Breast epithelium (tissue), 4 donors: ENCODE data around the gene NKD2. TPM values are rescaled to one million over a fixed set of nuclear protein-coding genes. Genes with fewer than 3 reads are reported as not detected.
A peak's percentile ranks its signal among the peaks of the same experiment; 100 is the strongest.

Source experiments
- DNase-seq, 2 donors: peaks; one replicate each; pipeline ENCODE4 v3.0.0-alpha.2; 2019; ENCODE audit warnings: low spot score in 2 of 2
- H3K27ac ChIP-seq, 2 donors: fragments of 200-600 bp; sonication (generic) in 1 of 2; one replicate each; pipeline ENCODE4 v1.5.1; 2016 to 2019; ENCODE audit warnings: mild to moderate bottlenecking in 1 of 2
- H3K27me3 ChIP-seq, 2 donors: fragments of 200-600 bp; sonication (generic) in 1 of 2; one replicate each; pipeline versions ENCODE4 v1.5.1 to v1.6.0; 2017 to 2019; ENCODE audit warnings: control low read depth in 1 of 2, mild to moderate bottlenecking in 1 of 2
- H3K36me3 ChIP-seq: fragments of 200-600 bp; one replicate; pipeline ENCODE4 v1.5.1; 2019
- H3K4me1 ChIP-seq, 2 donors: fragments of 200-600 bp; sonication (generic); one replicate each; pipeline ENCODE4 v1.5.1; 2016 to 2019; ENCODE audit warnings: control low read depth in 1 of 2
- H3K4me3 ChIP-seq, 3 donors: fragments of 200-600 bp; sonication (generic); 1 replicate in 2 of 3; 2 replicates in 1 of 3; pipeline ENCODE4 v1.5.1; 2016 to 2019; ENCODE audit warnings: mild to moderate bottlenecking in 3 of 3, moderate library complexity in 2 of 3
- H3K9me3 ChIP-seq, 2 donors: fragments of 200-600 bp; sonication (generic) in 1 of 2; one replicate each; pipeline ENCODE4 v1.5.1; 2016 to 2019; ENCODE audit warnings: control low read depth in 1 of 2
- POLR2A ChIP-seq: fragments of 450-650 bp; IDR thresholded peaks from one replicate; pipeline ENCODE4 v1.6.1; 2016; ENCODE audit warnings: antibody characterized with exemption, mild to moderate bottlenecking, moderate library complexity
- POLR2AphosphoS5 ChIP-seq, 3 donors: sonication (generic); formaldehyde crosslinking; IDR thresholded peaks; one replicate each; pipeline ENCODE4 v1.6.1; 2017; ENCODE audit warnings: antibody characterized with exemption in 3 of 3
- intact Hi-C: fragments of 100-400 bp; cut with DNase I; formaldehyde crosslinking; loops from one replicate; pipeline ENCODE4 v1.15.1; 2023; ENCODE audit warnings: low total_unique reads
- total RNA-seq, 3 donors: library from RNA; depleted of rRNA; stranded (reverse); fragments of >200 nt; gene quantifications; one replicate each; pipeline ENCODE4 v1.1.0, GENCODE V29; 2016
- TF ChIP-seq, protein P1 (sequence below), 3 donors: fragments of 450-650 bp; IDR thresholded peaks; one replicate each; pipeline ENCODE4 v1.5.1; 2016 to 2017; ENCODE audit warnings: antibody characterized with exemption in 3 of 3, mild to moderate bottlenecking in 3 of 3, moderate library complexity in 3 of 3

NKD2 gene
- total RNA-seq, 3 donors from 2014 or later: 5.9 to 16.7 TPM; not detected in 1

DNA sequence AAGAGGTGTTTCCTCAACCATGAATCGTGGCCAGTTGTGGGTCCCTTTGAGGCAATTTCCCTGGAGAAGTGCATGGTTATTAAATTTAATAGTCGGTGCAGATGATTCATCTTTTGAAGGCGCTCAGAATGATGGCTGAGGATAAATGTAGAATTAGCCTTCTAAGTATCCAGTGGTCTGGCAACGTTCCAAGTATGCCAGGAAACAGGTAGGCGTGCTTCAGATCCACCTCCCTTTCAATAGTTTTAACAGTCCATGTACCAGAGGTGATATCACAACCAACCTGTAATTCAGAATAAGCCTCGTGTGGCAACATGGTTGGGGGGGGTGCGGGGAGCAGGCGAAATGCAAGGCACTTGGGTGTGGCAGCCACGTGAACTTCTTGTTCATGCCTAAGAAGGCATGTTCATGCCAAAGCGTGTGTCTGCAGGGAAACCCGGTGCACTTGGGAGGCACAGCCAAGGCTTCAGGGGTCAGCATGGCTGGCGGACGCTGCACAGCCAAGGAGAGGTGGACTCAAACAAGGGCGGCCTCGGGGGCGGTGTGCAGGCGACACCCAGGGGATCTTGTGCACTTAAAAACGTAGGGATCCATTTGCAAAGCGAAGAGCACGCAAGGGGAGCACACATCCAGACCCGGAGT lies 5.2 kb upstream of the NKD2 start:
- Histone ChIP-seq H3K4me1 (peaks cover 3 to 5% of the 10 kb centered on the region in 2 donors), H3K36me3 (no peaks in the 10 kb centered on the region), H3K27me3 (no peaks in the 10 kb centered on the region), H3K4me3 (peak overlapping the region in 2 of 3 donors; percentile 61 to 74), H3K9me3 (no peaks in the 10 kb centered on the region), H3K27ac (peak overlapping the region; percentile 78 to 87)
- intact Hi-C loops: no loop called here
- DNase-seq: peak; percentile 54 to 87
- TF ChIP-seq, protein P1, sequence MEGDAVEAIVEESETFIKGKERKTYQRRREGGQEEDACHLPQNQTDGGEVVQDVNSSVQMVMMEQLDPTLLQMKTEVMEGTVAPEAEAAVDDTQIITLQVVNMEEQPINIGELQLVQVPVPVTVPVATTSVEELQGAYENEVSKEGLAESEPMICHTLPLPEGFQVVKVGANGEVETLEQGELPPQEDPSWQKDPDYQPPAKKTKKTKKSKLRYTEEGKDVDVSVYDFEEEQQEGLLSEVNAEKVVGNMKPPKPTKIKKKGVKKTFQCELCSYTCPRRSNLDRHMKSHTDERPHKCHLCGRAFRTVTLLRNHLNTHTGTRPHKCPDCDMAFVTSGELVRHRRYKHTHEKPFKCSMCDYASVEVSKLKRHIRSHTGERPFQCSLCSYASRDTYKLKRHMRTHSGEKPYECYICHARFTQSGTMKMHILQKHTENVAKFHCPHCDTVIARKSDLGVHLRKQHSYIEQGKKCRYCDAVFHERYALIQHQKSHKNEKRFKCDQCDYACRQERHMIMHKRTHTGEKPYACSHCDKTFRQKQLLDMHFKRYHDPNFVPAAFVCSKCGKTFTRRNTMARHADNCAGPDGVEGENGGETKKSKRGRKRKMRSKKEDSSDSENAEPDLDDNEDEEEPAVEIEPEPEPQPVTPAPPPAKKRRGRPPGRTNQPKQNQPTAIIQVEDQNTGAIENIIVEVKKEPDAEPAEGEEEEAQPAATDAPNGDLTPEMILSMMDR (IDR thresholded peaks at IDR 0.05): no peak
- peak in 1 of 3 donors; percentile 51 for TF ChIP-seq POLR2AphosphoS5 (IDR thresholded peaks at IDR 0.05)

DNA sequence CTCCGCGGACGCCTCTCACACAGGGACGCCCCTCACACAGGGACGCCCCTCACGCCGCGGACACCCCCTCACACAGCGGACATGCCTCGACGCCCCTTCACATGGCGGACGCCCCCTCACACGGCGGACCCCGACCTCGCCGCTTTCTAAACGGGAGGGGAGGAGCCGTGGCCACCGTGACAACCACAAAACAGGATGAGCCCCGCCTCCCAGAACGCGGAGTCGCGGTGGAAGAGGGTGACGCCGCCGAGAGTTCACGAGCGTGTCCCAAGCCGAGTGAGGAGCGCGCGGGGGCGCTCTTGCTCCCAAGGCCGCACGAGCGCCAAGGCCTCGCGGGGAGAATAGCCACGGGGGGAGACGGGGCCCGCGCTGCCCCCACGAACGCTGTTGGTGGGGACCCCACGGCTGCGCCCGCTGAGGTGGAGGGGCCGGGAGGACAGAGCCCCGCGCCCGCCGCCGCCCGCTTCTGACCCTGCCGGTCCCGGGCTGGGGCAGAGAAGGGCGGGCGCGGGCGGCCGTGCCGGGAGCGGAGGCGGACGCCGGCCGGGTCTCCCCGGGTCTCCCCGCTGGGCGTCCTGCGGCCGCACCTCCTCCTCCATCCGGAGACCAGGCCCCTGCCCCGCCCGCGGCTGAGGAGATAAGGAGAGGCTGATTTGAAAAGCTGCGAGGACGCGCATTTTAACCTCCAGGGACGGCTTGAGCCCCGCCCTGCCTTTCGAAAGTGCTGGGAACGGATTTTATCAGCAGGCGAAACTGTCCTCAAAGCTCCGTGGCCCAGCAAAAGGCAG lies 3.9 kb upstream of the NKD2 start:
- no peaks in the 10 kb centered on the region for H3K9me3 ChIP-seq
- H3K4me1 ChIP-seq: peaks cover 5 to 13% of the 10 kb centered on the region in 2 donors
- no peak for TF ChIP-seq POLR2A
- peak in 1 of 3 donors; percentile 23 for TF ChIP-seq POLR2AphosphoS5 (IDR thresholded peaks at IDR 0.05)
- H3K36me3 ChIP-seq: no peaks in the 10 kb centered on the region
- intact Hi-C loops: no loop called here
- H3K27ac ChIP-seq: peak overlapping the region; percentile 78 to 87
- peaks cover 0 to 7% of the 10 kb centered on the region in 2 donors for H3K27me3 ChIP-seq
- H3K4me3 ChIP-seq: peak overlapping the region; percentile 53 to 74 (median 61)
- DNase-seq: peak; percentile 70 to 76

DNA sequence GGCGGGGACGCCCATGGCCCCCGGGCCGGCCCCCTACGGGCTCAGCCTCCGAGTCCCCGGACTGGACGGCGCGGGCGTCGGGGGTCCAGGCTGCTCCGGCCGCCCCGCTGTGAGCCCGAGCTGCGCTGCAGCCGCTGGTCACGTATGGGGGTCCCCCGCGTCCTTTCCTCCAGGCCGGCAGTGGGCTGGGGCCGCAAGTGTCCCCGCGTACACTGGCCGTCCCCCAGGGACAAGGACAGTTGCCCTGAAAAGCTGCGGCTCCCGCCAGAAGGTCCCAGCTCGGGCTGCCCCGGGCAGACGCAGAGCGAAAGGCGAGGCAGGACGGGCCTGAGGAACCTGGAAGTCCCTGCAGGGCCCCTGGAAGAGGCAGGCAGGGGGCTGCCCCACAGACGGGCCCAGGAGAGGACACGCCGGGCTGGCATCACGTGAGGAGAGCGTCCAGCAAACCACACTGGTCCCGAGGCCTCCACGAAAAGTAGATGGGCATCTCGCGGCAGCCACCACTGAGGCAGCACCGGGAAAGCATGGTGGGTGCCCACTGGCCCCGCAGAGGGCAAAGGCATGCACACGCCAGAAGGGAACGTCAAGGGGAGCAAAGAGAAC lies 3.3 kb upstream of the NKD2 start:
- Histone ChIP-seq H3K9me3 (no peaks in the 10 kb centered on the region), H3K36me3 (no peaks in the 10 kb centered on the region), H3K4me3 (peak overlapping the region; percentile 53 to 74 (median 61)), H3K27me3 (peaks cover 0 to 13% of the 10 kb centered on the region in 2 donors), H3K4me1 (peaks cover 5 to 16% of the 10 kb centered on the region in 2 donors), H3K27ac (peak overlapping the region; percentile 78 to 87)
- TF ChIP-seq, protein P1 (IDR thresholded peaks at IDR 0.05): no peak
- intact Hi-C loops: no loop called here
- peak in 1 of 2 donors; percentile 45 for DNase-seq

DNA sequence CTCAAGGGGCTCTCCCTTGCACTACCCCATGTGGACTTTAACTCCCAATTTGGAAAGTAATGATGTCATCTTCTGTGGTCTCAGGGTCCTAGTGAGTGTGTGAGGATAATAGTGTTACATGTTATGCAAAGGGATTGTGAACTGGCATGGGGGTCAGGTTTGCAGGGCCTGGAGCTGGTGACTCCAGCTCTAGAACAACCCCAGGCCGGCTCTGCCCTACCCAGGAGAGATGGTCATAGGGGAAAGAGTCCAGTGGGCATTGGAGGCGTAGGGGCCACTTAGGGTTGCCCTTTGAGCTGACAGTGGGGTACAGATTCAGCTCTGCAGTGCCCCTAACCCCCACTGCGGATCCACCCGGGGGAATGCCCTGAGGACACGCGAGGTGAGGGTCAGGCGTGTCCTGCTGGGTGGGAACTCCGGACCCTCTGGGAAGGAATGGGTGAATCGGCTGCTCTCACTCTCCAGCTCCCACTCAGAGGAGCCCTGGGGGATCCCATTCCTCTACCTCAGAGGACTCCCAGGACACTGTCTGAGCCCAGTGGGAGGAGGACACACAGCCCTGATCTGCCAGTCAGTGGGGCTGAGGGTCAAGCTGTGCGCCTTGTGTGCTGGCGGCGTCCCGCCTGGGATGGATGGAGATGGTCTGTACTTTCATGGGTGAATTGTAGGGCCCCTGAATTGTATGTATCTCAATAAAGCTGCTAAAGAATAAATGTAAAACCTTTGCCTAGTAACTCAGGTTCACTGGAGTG lies 2.5 kb upstream of the NKD2 start:
- DNase-seq: peak; percentile 13 to 31
- Histone ChIP-seq H3K27me3 (peaks cover 0 to 13% of the 10 kb centered on the region in 2 donors), H3K27ac (no peak overlapping the region), H3K9me3 (no peaks in the 10 kb centered on the region), H3K4me1 (peaks cover 5 to 16% of the 10 kb centered on the region in 2 donors), H3K4me3 (peak overlapping the region in 1 of 3 donors; percentile 11), H3K36me3 (no peaks in the 10 kb centered on the region)
- no peak for TF ChIP-seq POLR2A
- TF ChIP-seq POLR2AphosphoS5 (IDR thresholded peaks at IDR 0.05): no peak
- TF ChIP-seq, protein P1 (IDR thresholded peaks at IDR 0.05): no peak
- intact Hi-C loops: no loop called here

DNA sequence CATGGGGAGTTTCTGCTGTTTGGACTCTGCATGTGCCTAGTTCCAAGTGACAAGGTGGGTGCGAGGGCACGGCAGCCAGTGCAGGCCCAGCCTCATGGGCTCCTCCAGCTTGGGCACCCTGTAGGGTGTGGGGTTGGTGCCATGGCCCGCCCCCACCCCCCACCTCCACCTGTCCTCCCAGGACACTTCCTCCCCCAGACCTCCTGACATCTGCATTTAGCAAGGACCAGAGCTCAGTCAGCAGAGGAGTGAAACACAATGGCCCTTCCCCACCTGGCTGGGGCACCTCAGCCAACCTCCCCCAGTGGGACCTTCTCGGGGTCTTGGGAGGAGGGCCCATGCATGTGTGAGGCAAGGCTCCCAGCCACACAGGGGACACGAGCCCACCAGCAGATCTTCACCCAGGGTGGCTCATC lies 1.9 kb upstream of the NKD2 start:
- Histone ChIP-seq H3K4me3 (no peak overlapping the region), H3K4me1 (peaks cover 5 to 16% of the 10 kb centered on the region in 2 donors), H3K27ac (no peak overlapping the region), H3K36me3 (no peaks in the 10 kb centered on the region), H3K9me3 (no peaks in the 10 kb centered on the region), H3K27me3 (peaks cover 0 to 13% of the 10 kb centered on the region in 2 donors)
- intact Hi-C loops: no loop called here
- TF ChIP-seq POLR2A (no peak), POLR2AphosphoS5 (IDR thresholded peaks at IDR 0.05) (no peak)
- TF ChIP-seq, protein P1 (IDR thresholded peaks at IDR 0.05): no peak
- DNase-seq: peak in 1 of 2 donors; percentile 13
